Skeletal muscle cell (primary cell): ENCODE data around the gene GLE1.

Experiments
- DNase-seq: peaks from one replicate; pipeline ENCODE4 v3.0.0-alpha.2; 2010; ENCODE audit warnings: low read depth
- H3K4me3 ChIP-seq: 2 replicates; pipeline ENCODE4 v1.5.1; 2011; ENCODE audit warnings: low read depth, mild to moderate bottlenecking, control low read depth, low read length, moderate library complexity

GLE1 gene

DNA sequence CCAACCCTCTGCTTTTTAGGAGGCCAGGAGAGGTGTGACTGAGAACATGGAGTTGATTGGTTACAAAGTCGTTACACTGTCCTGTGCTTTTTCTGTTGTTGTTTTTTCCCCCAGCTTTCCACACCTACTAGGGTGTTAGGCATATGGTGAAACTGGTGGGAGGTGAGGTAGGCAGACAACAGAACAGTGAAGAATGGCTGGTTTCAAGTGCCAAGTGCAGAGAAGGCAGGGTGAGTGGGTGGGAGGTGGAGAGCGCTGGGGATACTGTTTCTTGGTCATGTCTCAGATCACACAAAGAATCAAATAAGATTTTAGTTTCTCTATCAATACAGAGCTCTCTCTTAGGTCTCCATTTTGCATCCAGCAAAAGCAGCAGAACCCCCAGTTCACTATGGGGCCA lies 45.7 kb downstream of the GLE1 start:
- H3K4me3 ChIP-seq: no peak overlapping the region

DNA sequence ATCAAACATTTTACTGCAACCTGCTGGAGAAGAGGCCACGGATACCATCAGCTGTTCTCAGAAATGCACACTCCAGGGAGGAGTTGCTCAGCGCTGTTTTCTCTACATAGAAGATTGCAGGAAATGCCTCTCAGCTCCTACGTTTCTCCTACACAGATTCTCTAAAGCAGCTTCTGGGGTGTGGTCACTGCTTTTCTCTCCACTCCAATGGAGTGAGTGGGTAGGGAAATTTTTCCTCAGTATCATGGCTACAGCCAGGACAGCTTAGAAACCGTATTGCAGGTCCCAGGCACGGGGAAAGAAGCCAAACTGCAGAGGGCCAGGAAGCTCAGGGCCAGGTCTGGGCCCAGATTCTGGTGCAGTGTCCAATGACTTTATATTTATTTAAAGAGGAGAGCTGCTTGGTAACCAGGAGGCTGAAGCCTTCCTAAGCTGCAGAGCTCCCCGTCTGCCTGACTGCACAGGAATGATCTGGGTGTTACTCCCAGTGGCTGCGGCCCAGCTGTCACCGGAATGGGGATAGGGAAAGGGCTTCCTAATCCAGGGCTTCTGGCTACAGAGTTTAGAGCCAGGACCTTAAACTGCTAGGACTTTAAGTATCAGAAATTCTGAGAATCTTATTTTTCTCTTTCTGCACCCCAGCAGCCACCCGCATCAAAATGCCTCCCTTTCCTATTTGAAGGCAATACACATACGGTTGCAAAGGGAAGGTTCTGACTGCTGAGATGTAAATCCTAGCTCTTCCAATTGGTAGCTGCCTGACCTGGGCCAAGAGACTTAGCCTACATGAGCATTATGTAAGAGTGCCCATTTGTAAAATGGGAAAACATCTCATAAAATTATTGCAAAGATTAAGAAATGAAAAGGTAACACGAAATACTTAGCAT lies 46.5 kb downstream of the GLE1 start:
- peak overlapping the region; percentile 69 for H3K4me3 ChIP-seq
- DNase-seq: no peak

More for the DNA sequence above, 45.7 kb downstream of the GLE1 start:
- DNase-seq: no peak

DNA sequence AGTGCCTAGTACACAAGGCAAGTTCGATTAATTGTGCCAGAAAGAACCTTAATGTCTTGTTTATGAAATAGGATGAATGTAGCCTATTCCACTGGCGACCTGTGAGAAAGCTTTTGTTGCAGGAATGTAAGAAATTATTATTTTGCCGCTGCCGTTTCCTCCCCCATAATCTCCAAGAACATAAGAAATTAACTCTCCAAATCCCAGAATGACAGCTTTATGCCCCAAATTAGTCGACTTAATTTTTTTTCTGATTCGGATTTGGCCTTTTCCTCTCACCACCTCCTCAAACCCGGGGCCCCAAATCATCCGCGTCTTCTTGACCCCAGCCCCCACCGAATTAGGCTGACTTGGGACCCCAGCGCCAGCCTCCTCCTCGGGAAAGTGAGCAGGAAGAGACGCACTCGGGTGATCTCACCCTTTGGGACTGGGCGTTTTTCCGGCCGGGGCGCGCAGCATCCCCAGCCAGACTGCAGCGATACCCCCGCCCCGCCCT lies 47.2 kb downstream of the GLE1 start:
- H3K4me3 ChIP-seq: peak overlapping the region; percentile 69
- no peak for DNase-seq

DNA sequence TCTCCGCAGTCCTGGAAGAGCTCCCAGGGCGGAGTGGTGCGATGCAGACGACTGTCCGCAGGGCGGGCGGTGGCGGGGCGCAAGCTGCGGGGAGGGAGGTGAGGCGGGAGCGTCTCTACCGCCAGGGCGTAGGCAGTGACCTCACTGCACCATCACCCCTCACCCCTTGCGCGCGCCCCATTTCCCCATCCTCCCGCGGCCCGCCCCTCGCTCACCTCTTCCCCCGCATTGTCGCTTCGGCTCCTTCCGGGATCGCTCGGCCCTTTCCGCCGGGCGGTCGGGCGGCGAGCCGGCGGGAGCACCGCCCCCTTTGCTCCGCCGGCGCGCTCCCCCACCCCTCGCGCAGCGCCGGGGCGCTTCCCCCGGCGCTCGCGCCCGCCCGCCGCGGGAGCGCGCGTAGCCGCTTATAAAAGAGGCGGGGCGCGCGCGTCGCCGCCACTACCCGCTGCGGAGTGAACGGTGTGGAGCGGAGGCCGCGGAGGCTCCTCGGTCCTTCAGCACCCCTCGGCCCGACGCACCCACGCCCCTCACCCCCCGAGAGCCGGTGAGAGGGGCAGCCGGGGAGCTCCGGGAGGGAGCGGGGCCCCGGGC lies 47.7 kb downstream of the GLE1 start, which contains the start of gene SPTAN1:
Gene SPTAN1 (plus strand): TSS at position 435 of the 591 bp plus-strand sequence. CDS start 14,154 bp downstream, outside the sequence.
- peak within 1 kb of the TSS; percentile 69 for H3K4me3 ChIP-seq
- no peak for DNase-seq

DNA sequence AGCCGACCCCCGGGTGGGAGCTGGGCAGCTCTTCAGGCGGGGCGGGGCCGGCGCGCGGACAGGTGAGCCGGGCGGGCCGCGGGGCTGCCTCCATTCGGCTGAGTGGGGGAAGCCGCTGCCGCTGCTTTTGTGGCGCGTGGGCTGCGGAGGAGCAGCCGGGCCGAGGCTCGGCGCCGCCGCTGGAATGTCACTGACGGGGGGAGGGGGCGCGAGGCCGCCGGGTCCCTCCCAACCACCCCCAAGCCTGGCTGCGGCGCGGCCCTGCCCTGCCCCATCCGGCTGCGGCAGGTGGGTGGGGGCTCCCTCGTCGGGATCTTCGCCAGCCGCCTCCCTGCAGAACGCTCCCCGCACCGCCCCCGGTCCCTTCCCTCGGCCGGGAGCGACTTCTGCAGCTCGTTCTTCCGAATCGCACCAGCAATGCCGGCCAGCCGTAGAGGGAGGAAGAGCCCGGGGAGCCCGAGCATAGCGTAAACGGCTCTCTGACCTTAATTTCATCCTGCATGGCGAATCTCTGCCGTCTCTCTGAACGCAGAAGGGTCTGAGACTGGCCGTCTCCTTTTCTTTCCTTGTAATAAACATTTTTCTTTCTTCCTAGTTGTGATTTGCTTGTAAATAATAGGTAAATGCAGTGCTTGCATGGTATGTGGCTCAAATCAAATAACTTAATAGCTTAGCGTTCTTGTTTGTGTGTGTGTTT lies 48.4 kb downstream of the GLE1 start:
- no peak for DNase-seq
- peak overlapping the region; percentile 69 for H3K4me3 ChIP-seq

DNA sequence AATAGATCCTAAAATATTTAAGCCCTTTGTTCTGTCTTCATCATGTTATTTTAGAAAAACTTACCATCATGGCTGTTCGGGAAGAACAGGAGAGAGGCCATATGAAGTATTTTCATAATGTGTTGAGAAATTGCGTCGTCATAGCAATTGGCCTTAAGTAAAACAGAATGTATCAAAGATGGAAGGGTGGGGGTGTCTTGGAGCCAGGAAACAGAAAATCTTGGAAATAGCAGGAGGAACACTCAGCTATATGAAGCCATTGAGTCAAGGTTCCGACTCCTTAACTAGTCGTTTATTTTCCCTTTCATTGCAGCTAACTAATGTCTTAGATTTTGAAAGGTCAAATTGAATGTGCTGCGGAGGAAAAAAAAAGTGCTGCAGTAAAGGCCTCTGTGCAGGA lies 49.2 kb downstream of the GLE1 start:
- DNase-seq: no peak
- H3K4me3 ChIP-seq: peak overlapping the region; percentile 69

DNA sequence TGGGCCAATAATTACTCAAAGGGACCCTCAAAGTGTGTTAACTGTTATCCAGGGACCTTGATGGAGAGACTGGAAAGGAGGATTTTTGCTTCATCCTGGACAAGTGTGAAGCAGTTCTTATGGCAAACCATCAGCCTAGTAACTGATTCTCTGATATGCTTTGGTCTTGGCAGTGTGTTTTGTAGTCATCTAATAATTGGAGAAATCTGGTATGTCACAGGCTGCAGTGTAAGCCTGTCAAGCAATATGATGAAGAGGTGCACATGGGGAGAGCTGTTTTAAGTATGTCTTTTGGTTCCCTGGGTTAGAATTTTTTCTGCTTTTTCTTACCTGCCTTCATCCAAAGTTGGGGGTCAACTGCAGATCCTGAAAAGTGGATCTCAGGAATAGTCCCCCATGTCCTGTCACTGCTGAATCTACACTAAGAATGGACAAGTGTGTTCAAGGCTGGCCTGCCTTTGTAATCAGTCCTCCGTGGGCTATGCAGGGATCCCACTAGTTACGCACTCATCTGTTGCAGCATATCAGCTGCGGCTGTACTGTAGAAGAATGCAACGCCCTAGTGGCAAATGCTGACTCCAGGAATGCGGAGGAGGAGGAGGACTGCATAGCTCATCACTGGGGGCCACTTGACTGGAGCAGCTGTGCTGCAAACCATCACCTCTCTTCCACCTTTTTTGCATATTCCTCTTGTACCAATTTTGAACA lies 49.8 kb downstream of the GLE1 start:
- DNase-seq: peak; percentile 73
- peak overlapping the region; percentile 69 for H3K4me3 ChIP-seq

DNA sequence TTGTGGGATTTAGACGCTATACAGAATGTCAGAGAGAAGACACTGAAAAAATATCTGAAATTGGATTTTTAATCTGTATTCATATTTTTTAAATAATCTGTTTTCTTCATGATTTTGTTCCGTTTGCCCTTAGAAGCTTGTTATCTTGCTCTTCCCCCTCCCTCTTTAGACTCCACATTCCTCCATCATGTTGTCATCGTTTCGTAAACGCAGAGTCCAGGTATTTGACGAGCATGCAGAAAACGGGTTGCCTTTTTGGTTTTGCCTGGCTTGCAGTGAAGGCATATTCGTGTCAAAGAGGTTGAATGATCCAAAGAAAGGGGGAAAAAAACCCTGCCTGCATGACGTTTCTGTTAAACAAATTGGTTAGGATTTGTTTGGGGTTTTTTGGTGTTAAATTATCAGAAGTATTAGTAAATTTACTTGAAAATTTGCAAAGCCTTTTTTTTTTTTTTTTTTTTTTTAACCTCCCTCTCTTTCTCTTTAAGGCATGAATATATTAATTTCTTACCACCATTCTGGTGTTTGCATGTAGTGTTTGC lies 50.7 kb downstream of the GLE1 start:
- H3K4me3 ChIP-seq: peak overlapping the region; percentile 31
- no peak for DNase-seq

DNA sequence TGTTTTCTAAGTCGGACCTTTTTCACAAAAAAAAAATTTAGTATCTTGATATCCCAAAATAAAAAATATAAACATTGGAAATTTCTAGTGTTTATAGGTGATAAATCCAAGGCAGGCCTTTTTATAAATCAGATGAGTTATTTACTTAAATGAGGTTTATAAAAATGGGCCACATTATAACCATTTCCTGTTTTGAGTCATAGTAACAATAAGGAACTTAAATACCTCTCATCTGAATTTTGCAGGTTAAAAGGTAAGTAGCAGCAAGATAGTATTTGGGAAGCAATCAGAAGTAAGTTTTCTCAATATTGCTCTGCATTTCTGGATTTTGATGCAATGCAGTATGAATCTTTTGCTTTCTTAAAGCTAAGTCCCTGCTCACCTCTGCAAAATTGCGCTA lies 51.8 kb downstream of the GLE1 start:
- H3K4me3 ChIP-seq: no peak overlapping the region
- no peak for DNase-seq

DNA sequence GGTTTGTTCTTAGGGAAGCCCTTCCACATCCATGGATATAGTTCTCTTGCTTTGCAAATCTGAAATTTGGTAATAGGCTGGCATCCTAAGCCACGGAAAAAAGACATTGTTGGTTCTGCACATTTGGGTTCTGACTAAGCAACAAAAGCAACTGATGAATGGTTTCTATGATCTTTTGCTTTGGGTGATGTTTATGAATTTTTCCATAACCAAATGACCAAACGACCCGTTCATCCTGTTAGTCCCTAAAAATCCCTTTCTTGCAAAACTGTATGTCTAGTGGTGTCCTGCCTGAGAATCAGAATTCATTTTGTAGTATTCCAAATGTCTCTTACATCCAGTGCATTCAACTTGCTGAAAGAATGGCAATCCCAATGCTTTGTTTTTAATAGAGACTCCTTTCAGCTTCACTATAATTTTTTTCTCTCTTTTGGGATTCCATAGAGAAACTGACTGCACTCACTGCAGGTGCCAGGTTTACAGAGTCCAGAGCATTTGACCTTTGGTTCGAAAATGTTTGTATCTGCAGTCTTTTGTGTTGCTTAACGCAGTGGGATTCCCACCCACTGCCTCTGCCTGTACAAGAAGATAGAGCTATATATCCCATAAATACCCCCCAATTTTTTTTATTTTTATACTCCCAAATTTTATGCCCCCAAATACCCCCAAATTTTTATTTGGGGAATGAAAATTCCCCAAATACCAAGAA lies 52.6 kb downstream of the GLE1 start:
- DNase-seq: no peak

DNA sequence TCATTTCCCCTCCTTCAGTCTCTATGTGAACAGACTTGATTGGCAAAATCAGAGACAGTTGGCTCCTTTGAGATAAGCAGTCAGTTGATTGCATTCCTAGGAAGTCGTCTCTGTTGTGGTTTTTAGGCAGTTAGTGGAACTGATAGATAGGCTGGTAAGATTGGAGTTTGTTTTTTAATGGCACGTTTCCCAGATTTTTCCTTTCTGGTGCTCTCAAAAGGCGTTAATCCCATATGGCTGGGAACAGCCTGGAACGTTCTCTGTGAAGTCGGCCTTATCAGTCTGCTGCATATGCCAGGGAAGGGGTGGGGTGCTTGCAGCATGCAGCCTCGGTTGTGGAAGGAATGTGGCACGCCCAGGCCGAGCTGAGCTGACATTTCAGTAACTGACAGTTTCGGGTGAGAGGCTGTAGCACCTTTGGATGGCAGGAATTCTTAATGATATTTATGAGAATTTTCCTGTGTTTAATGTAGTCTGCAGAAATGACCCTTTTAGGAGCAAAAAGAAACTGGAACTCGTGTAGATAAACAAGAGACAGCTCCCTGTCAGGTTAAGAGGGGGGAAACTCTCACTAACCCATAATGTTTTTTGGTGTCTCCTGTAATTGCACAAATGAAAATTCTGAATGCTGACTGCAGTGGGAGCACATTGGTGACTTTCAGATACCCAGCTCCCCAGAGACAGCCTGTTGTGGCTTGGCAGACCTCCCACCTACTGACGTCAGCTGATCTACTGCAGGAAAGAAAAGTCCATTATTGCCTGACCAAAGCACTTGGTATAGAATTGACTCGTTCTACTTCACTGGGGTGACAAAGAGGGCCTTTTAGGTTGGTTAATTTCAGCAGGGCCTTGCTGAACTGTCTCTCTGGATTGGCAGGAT lies 54.2 kb downstream of the GLE1 start:
- H3K4me3 ChIP-seq: peak overlapping the region; percentile 25
- DNase-seq: peak; percentile 81

More for the DNA sequence above, 52.6 kb downstream of the GLE1 start:
- H3K4me3 ChIP-seq: no peak overlapping the region

DNA sequence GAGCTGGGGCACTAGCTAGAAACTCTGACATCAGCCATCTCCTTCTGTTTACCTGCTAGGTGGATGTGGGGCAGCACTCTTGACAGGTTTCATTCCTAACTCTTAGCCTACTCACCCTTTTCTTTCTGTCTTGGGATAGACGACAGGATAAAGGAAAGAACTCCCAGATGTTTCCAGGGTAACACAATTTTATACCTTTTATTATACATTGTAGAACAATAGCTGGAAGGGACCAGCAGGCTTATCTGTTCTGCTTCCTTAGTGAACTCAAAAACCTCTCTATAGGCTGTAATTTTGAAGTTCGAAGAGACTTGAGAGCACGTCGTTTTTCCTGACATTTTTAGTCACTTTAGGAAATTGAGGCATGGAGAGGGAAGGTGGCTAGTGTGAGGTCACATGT lies 61.1 kb downstream of the GLE1 start:
- no peak overlapping the region for H3K4me3 ChIP-seq
- no peak for DNase-seq

DNA sequence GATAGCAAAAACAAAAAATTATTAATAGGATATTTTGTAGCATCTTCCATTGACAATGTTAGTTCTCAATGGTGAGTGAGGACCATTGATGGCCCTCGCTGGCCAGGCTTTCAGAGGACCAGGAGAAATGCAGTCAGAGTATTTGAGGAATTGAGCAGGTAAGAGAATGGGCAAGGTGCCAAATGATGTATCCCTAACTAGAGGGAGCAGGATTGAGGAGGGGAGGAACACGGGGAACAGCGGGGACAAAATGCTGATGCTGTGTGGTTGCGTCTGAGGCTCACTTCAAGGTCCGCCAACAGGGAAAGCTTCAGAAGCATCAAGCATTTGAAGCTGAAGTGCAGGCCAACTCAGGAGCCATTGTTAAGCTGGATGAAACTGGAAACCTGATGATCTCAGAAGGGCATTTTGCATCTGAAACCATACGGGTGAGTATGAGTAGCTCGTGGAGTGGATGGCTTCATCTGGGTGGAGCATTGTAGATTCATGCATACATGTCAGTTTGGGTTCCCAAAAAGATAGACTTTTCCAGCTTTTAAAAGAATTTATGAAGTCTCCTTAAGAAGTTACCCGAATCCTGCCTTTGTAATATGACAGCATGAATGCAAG lies 64.1 kb downstream of the GLE1 start:
- no peak for DNase-seq
- H3K4me3 ChIP-seq: no peak overlapping the region

DNA sequence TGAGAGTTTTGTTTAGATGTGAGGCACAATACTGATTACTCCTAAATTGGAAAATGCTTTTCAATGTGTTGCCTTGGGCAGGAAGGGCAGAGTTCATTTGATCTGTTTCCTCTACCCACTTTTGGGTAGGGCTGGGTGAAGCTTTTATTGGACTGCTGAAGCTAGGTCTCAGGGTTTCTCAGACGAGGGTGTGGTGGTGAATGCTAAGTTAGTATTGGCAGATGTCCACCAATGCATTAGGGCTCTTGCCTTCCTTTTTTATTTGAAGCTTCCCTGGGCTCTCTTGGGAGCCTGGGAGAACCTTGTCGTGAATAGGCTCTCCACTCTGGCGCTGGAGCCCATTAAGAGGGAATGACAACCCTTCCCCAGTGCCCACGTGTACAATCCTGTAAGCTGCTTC lies 71.0 kb downstream of the GLE1 start:
- no peak overlapping the region for H3K4me3 ChIP-seq
- DNase-seq: no peak

DNA sequence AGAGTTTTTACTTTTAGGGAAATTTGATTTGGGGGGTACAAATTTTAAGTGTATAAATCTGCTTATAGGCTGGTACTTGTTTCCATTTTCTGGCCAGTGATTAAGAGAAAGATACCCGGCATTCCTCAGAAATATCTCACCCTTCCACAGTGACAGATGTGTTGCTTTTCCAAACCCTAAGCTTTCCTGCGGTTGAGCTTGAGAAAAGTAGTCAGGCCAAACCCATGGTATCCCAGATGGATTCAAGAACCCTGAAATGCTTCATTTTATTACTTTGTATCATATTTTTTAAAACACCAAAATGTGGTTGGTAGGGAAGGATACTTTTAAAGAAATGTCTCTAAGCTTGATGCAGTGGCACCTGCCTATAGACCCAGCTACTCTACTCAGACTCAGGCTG lies 71.4 kb downstream of the GLE1 start:
- no peak overlapping the region for H3K4me3 ChIP-seq
- DNase-seq: no peak

DNA sequence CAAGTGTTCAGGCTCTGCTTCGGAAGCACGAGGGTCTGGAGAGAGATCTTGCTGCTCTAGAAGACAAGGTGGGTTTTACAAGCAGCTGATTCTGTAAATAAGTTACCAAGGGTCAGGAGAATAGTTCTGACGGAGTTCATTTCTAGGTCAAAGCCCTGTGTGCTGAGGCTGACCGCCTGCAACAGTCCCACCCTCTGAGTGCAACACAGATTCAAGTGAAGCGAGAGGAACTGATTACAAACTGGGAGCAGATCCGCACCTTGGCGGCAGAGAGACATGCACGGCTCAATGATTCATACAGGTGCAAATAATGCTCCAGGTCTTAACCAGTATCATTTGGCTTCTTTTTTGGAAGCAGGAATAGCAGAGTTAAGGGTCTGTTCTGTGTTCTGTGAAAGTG lies 72.7 kb downstream of the GLE1 start:
- no peak overlapping the region for H3K4me3 ChIP-seq

DNA sequence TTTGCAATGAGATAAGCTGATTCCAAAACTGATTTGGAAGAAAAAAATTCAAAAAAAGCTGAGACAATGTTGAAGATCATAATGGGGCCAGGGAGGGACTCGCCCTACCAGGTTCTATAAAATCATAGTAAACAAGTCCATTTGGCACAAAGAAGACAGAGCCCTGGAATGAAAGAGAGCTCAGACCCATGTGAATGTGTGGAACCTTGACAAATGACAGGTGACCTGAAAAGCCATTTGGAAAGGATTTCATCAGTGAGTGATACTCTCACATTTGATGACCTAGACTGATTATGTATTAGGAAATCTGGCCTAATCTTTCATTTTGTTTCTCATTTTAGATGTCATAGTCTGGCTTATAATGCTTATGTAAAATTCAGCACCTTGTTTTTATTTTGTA lies 74.7 kb downstream of the GLE1 start:
- no peak for DNase-seq
- H3K4me3 ChIP-seq: no peak overlapping the region

More for the DNA sequence above, 72.7 kb downstream of the GLE1 start:
- DNase-seq: no peak
